ENCODE measurements around the gene ARHGEF26.

ARHGEF26 gene

GRCh38 chr3:154176036-154176435 is 54.8 kb downstream of the ARHGEF26 start:
- TF ChIP-seq, protein P1, sequence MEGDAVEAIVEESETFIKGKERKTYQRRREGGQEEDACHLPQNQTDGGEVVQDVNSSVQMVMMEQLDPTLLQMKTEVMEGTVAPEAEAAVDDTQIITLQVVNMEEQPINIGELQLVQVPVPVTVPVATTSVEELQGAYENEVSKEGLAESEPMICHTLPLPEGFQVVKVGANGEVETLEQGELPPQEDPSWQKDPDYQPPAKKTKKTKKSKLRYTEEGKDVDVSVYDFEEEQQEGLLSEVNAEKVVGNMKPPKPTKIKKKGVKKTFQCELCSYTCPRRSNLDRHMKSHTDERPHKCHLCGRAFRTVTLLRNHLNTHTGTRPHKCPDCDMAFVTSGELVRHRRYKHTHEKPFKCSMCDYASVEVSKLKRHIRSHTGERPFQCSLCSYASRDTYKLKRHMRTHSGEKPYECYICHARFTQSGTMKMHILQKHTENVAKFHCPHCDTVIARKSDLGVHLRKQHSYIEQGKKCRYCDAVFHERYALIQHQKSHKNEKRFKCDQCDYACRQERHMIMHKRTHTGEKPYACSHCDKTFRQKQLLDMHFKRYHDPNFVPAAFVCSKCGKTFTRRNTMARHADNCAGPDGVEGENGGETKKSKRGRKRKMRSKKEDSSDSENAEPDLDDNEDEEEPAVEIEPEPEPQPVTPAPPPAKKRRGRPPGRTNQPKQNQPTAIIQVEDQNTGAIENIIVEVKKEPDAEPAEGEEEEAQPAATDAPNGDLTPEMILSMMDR (conservative IDR thresholded peaks at IDR 0.05), result no peak
- no peak overlapping the region for H3K27ac ChIP-seq

DNA sequence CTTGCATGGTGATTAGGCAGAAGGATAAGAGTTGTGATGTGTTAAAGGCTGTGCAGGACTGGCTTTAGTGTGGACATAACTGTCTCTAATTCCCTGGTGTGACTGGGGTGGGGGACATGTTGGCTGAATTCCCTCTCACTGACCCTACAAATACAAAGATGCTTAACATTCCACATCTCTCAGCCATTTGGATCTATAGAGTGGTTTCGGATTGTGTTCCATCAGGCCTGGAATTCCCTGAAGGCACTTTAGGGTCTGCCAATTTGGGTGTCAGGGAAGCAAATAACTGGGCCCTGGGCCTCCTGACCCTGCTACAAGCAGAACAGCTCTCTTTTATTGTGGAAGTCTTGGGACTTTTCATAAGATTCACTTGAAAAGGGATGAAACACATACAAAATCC is 56.2 kb downstream of the ARHGEF26 start:
- TF ChIP-seq, protein P1 (conservative IDR thresholded peaks at IDR 0.05), result no peak
- H3K27ac ChIP-seq, result no peak overlapping the region

DNA sequence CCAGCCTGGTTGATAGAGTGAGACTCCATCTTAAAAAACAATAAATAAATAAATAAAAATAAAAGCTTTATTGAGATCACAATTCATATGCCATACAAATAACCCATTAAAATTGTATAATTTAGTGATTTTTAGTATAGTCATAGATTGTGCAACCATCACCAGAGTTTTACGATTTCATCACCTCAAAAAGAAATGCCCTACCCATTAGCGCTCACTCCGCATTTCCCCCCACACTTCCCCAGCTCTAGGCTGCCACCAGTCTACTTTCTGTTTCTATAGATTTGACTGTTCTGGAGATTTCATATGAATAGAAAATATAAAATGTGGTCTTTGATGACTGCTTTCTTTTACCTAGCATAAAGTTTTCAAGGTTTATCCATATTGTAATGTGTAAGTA is 57.0 kb downstream of the ARHGEF26 start:
- TF ChIP-seq, protein P1 (conservative IDR thresholded peaks at IDR 0.05), result no peak
- H3K27ac ChIP-seq, result no peak overlapping the region

GRCh38 chr3:154180836-154181691 is 59.9 kb downstream of the ARHGEF26 start:
- TF ChIP-seq, protein P1 (conservative IDR thresholded peaks at IDR 0.05), result no peak
- peak overlapping the region; percentile 36; the same call in 1 of the 2 replicates for H3K27ac ChIP-seq

- no peak overlapping the region for H3K27ac ChIP-seq
- TF ChIP-seq, protein P1 (conservative IDR thresholded peaks at IDR 0.05), result no peak
Measured at GRCh38 chr3:154182322-154182922, 61.2 kb downstream of the ARHGEF26 start.

GRCh38 chr3:154182975-154183374 is 61.8 kb downstream of the ARHGEF26 start:
- TF ChIP-seq, protein P1 (conservative IDR thresholded peaks at IDR 0.05), result no peak
- no peak overlapping the region for H3K27ac ChIP-seq

GRCh38 chr3:154184582-154184981 is 63.4 kb downstream of the ARHGEF26 start:
- no peak overlapping the region for H3K27ac ChIP-seq
- TF ChIP-seq, protein P1 (conservative IDR thresholded peaks at IDR 0.05), result no peak

Data from VCaP (cell line).